ENCODE results near the gene PCSK5. TPM values are rescaled to one million over a fixed set of nuclear protein-coding genes. Genes with fewer than 3 reads are reported as not detected.

PCSK5 gene
- total RNA-seq, 1 donor from 2014 or later = 8.9 TPM

DNA sequence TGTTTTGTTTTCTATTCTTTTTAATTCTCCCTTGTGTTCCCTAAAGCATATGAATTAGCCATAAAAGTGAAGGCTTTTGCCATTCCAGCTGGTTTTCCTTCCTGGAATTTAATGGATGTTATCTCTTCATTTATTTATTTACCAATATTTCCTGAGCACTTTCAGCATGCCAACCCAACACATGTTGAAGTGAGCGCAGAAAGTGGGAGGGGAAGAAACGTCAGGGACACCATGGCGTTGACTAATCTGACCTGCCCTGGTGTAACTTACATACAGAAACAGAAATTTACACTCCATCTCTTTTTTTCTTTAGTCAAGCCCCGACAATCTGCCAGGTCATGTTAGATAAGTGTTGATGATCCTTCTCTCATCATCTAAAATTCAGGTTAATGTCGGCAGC is 247.5 kb downstream of the PCSK5 start:
- DNase-seq (ENCODE audit: low spot score) = no peak
- Mint-ChIP-seq H3K9me3 (ENCODE audit: low read depth) (no peaks in the 10 kb centered on the region), H3K4me3 (ENCODE audit: unreplicated experiment) (no peak overlapping the region), H3K27me3 (ENCODE audit: low read depth) (no peaks in the 10 kb centered on the region), H3K36me3 (ENCODE audit: low read depth) (peaks cover 1% of the 10 kb centered on the region), H3K27ac (ENCODE audit: unreplicated experiment) (no peak overlapping the region), H3K4me1 (ENCODE audit: low read depth) (peaks cover 6% of the 10 kb centered on the region)
- TF ChIP-seq, protein P1, sequence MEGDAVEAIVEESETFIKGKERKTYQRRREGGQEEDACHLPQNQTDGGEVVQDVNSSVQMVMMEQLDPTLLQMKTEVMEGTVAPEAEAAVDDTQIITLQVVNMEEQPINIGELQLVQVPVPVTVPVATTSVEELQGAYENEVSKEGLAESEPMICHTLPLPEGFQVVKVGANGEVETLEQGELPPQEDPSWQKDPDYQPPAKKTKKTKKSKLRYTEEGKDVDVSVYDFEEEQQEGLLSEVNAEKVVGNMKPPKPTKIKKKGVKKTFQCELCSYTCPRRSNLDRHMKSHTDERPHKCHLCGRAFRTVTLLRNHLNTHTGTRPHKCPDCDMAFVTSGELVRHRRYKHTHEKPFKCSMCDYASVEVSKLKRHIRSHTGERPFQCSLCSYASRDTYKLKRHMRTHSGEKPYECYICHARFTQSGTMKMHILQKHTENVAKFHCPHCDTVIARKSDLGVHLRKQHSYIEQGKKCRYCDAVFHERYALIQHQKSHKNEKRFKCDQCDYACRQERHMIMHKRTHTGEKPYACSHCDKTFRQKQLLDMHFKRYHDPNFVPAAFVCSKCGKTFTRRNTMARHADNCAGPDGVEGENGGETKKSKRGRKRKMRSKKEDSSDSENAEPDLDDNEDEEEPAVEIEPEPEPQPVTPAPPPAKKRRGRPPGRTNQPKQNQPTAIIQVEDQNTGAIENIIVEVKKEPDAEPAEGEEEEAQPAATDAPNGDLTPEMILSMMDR (IDR thresholded peaks at IDR 0.05) = no peak

DNA sequence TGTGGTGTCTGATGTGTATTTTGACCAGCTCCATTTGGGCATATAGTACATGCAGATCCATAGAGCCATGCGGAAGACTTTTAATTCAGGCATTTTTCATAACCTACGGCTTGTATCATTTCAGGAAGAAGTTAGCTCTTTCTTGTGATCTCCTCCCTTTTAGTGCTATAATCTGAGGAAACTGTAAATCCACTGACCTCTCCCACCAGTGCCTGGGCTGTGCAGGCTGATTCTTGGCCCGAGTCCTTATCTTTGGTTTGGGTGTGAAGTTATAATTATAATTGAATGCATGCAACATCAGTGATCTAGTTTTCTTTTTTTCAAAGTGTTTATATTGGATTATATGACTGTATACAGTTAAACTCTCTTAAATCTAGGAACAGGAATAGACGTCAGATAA is 247.9 kb downstream of the PCSK5 start:
- Mint-ChIP-seq H3K36me3 (ENCODE audit: low read depth) (no peaks in the 10 kb centered on the region), H3K27me3 (ENCODE audit: low read depth) (no peaks in the 10 kb centered on the region), H3K27ac (ENCODE audit: unreplicated experiment) (no peak overlapping the region), H3K4me1 (ENCODE audit: low read depth) (peaks cover 6% of the 10 kb centered on the region), H3K9me3 (ENCODE audit: low read depth) (no peaks in the 10 kb centered on the region), H3K4me3 (ENCODE audit: unreplicated experiment) (no peak overlapping the region)
- TF ChIP-seq, protein P1 (IDR thresholded peaks at IDR 0.05) = no peak
- DNase-seq (ENCODE audit: low spot score) = no peak

DNA sequence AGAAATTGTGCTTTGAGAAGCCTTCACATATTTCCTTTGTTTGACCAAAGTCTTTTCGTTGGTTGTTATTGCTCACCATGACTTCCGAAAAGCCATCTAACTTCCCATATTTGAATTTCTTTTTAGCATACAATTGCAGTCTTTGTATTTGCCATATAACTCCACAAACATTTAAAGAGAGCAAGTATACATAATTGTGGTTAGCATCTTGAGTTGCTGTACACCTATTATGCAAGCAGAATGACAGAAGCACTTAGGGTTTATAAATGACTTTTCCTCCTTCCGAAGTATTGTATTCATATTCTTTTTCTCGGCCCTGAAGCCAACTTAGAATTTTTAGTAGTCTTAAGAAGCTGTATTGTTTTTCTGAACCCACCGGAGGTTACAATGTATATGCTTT is 253.4 kb downstream of the PCSK5 start:
- Mint-ChIP-seq H3K4me1 (ENCODE audit: low read depth) (no peaks in the 10 kb centered on the region), H3K4me3 (ENCODE audit: unreplicated experiment) (no peak overlapping the region), H3K9me3 (ENCODE audit: low read depth) (no peaks in the 10 kb centered on the region), H3K27ac (ENCODE audit: unreplicated experiment) (no peak overlapping the region), H3K36me3 (ENCODE audit: low read depth) (no peaks in the 10 kb centered on the region), H3K27me3 (ENCODE audit: low read depth) (no peaks in the 10 kb centered on the region)
- DNase-seq (ENCODE audit: low spot score) = no peak
- TF ChIP-seq, protein P1 (IDR thresholded peaks at IDR 0.05) = no peak

DNA sequence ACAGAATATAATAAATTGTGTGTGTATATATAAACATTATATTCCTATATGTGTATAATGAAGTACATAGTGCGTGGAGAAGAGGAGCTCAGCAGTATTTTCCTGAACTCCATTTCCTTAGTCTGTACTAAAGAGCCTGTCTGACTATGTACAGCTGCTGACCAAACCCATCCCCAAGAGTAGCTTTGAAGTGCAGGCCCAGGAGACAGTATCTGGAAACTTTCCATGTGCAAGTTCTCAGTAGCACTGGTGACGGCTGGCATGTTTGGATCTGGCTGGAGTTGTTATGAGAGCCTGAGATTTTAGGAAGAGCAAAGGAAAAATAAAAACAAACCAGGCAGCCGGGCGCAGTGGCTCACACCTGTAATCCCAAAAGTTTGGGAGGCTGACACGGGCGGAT is 259.5 kb downstream of the PCSK5 start:
- Mint-ChIP-seq H3K4me1 (ENCODE audit: low read depth) (peaks cover 3% of the 10 kb centered on the region), H3K27ac (ENCODE audit: unreplicated experiment) (no peak overlapping the region), H3K27me3 (ENCODE audit: low read depth) (no peaks in the 10 kb centered on the region), H3K36me3 (ENCODE audit: low read depth) (no peaks in the 10 kb centered on the region), H3K9me3 (ENCODE audit: low read depth) (no peaks in the 10 kb centered on the region), H3K4me3 (ENCODE audit: unreplicated experiment) (no peak overlapping the region)
- TF ChIP-seq, protein P1 (IDR thresholded peaks at IDR 0.05) = no peak
- DNase-seq (ENCODE audit: low spot score) = no peak

DNA sequence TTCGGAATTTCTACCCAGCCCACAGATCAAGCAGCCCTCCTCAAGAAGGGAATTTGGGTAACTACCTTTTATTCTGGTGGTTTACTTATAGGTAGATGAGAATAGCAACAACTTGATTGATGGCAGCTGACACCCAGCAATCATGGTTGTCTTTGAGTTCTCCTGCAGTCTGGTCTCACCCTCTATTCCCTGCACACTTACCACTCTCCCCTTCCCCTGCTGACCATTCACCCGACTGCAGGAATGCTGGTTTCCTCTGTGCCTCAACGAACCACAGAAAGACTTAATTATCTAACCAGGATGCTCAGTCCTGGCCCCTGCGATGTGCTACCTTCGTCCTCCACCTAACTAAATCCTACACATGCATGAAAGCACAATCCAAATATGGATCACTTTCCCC is 260.8 kb downstream of the PCSK5 start:
- no peaks in the 10 kb centered on the region for H3K9me3 Mint-ChIP-seq (ENCODE audit: low read depth)
- H3K27me3 Mint-ChIP-seq (ENCODE audit: low read depth) = no peaks in the 10 kb centered on the region
- H3K36me3 Mint-ChIP-seq (ENCODE audit: low read depth) = no peaks in the 10 kb centered on the region
- H3K27ac Mint-ChIP-seq (ENCODE audit: unreplicated experiment) = no peak overlapping the region
- DNase-seq (ENCODE audit: low spot score) = no peak
- TF ChIP-seq, protein P1 (IDR thresholded peaks at IDR 0.05) = no peak
- peaks cover 3% of the 10 kb centered on the region for H3K4me1 Mint-ChIP-seq (ENCODE audit: low read depth)
- H3K4me3 Mint-ChIP-seq (ENCODE audit: unreplicated experiment) = no peak overlapping the region
